H9 (cell line): Measurements from ENCODE around the gene RIMS1. TPM values are rescaled to one million over a fixed set of nuclear protein-coding genes. Genes with fewer than 3 reads are reported as not detected.

Experiments used
- DNase-seq: peaks from one replicate; pipeline ENCODE4 v3.0.0-alpha.2; 2017
- H2AFZ ChIP-seq: one replicate; pipeline ENCODE4 v1.6.1; 2013; ENCODE audit warnings: mild to moderate bottlenecking, low read length, control low read depth, moderate library complexity
- H2AK5ac ChIP-seq: 2 replicates; pipeline ENCODE4 v1.6.1; 2013; ENCODE audit warnings: low read length, control low read depth, mixed read lengths; ENCODE audit not compliant: insufficient read length
- H2BK120ac ChIP-seq: one replicate; pipeline ENCODE4 v1.6.1; 2013; ENCODE audit warnings: low read depth, mild to moderate bottlenecking, low read length, control low read depth, inconsistent platforms; ENCODE audit not compliant: poor library complexity, severe bottlenecking
- H2BK12ac ChIP-seq: 2 replicates; pipeline ENCODE4 v1.6.1; 2013; ENCODE audit warnings: low read length, control low read depth, mixed read lengths, low read depth; ENCODE audit not compliant: insufficient read length
- H2BK15ac ChIP-seq: 2 replicates; pipeline ENCODE4 v1.6.1; 2013; ENCODE audit warnings: low read depth, low read length, control low read depth
- H2BK20ac ChIP-seq: one replicate; pipeline ENCODE4 v1.6.1; 2013; ENCODE audit warnings: low read depth, mild to moderate bottlenecking, low read length, control low read depth, inconsistent platforms; ENCODE audit not compliant: poor library complexity, severe bottlenecking
- H2BK5ac ChIP-seq: 2 replicates; pipeline ENCODE4 v1.6.1; 2013; ENCODE audit warnings: low read length, control low read depth, mixed read lengths; ENCODE audit not compliant: insufficient read length
- H3K14ac ChIP-seq: 2 replicates; pipeline ENCODE4 v1.6.1; 2013; ENCODE audit warnings: low read length, control low read depth; ENCODE audit not compliant: insufficient read depth
- H3K18ac ChIP-seq: 2 replicates; pipeline ENCODE4 v1.6.1; 2013; ENCODE audit warnings: low read depth, mild to moderate bottlenecking, mixed read lengths, low read length, control low read depth; ENCODE audit not compliant: insufficient read length
- H3K23ac ChIP-seq: 2 replicates; pipeline ENCODE4 v1.6.1; 2013; ENCODE audit warnings: low read length, control low read depth, mixed read lengths, low read depth; ENCODE audit not compliant: insufficient read length
- H3K23me2 ChIP-seq: 2 replicates; pipeline ENCODE4 v1.6.1; 2013; ENCODE audit warnings: low read depth, mild to moderate bottlenecking, mixed read lengths, low read length, control low read depth; ENCODE audit not compliant: insufficient read length, poor library complexity, severe bottlenecking
- H3K27ac ChIP-seq: 2 replicates; pipeline ENCODE4 v1.5.1; 2013; ENCODE audit warnings: low read length, control low read depth, mixed read lengths, low read depth; ENCODE audit not compliant: insufficient read length
- H3K27me3 ChIP-seq: 2 replicates; pipeline ENCODE4 v1.6.1; 2013; ENCODE audit warnings: low read length, control low read depth, inconsistent platforms; ENCODE audit not compliant: insufficient read depth
- H3K4ac ChIP-seq: 2 replicates; pipeline ENCODE4 v1.6.1; 2013; ENCODE audit warnings: low read depth, mild to moderate bottlenecking, control low read depth, inconsistent platforms, low read length, moderate library complexity
- H3K4me1 ChIP-seq: 2 replicates; pipeline ENCODE4 v1.6.1; 2013; ENCODE audit warnings: low read length, control low read depth, inconsistent platforms; ENCODE audit not compliant: insufficient read depth
- H3K4me2 ChIP-seq: 2 replicates; pipeline ENCODE4 v1.6.1; 2013; ENCODE audit warnings: low read length, control low read depth, mixed read lengths; ENCODE audit not compliant: insufficient read length, insufficient read depth
- H3K56ac ChIP-seq: 2 replicates; pipeline ENCODE4 v1.6.1; 2013; ENCODE audit warnings: low read depth, mild to moderate bottlenecking, mixed read lengths, low read length, control low read depth; ENCODE audit not compliant: insufficient read length
- H3K79me1 ChIP-seq: 2 replicates; pipeline ENCODE4 v1.6.1; 2013; ENCODE audit warnings: low read depth, mild to moderate bottlenecking, moderate library complexity, low read length, control low read depth, inconsistent platforms; ENCODE audit not compliant: insufficient read depth, poor library complexity, severe bottlenecking
- H3K79me2 ChIP-seq: 2 replicates; pipeline ENCODE4 v1.6.1; 2013; ENCODE audit warnings: low read length, control low read depth, inconsistent platforms; ENCODE audit not compliant: insufficient read depth
- H3K9ac ChIP-seq: 2 replicates; pipeline ENCODE4 v1.6.1; 2013; ENCODE audit warnings: low read length, control low read depth, mixed read lengths; ENCODE audit not compliant: insufficient read length; ENCODE audit errors: extremely low read depth
- H3K9me3 ChIP-seq: one replicate; pipeline ENCODE4 v1.6.1; 2013; ENCODE audit warnings: low read depth, low read length, inconsistent platforms; ENCODE audit not compliant: control insufficient read depth
- H3T11ph ChIP-seq: one replicate; pipeline ENCODE4 v1.6.1; 2013; ENCODE audit warnings: mild to moderate bottlenecking, low read length, control low read depth, inconsistent platforms
- H4K20me1 ChIP-seq: one replicate; pipeline ENCODE4 v1.6.1; 2013; ENCODE audit not compliant: control insufficient read depth, insufficient read length, insufficient read depth
- H4K5ac ChIP-seq: 2 replicates; pipeline ENCODE4 v1.6.1; 2013; ENCODE audit warnings: low read depth, mild to moderate bottlenecking, mixed read lengths, low read length, control low read depth; ENCODE audit not compliant: insufficient read length
- H4K8ac ChIP-seq: replicated peaks from 2 replicates; pipeline ENCODE4 v1.6.1; 2013; ENCODE audit warnings: low read length, control low read depth, mixed read lengths, low read depth; ENCODE audit not compliant: insufficient read length
- H4K91ac ChIP-seq: 2 replicates; pipeline ENCODE4 v1.6.1; 2013; ENCODE audit warnings: low read depth, mild to moderate bottlenecking, moderate library complexity, mixed read lengths, low read length, control low read depth; ENCODE audit not compliant: insufficient read length
- H3K27ac Mint-ChIP-seq, 3 experiments: 2 replicates in 2 of 3; 3 replicates in 1 of 3; pipeline ENCODE4 v1.8.0; 2020 to 2021; ENCODE audit warnings: mixed read lengths in 3 of 3, mild to moderate bottlenecking in 1 of 3, moderate library complexity in 1 of 3
- H3K27me3 Mint-ChIP-seq: 2 replicates; pipeline ENCODE4 v1.8.0; 2021; ENCODE audit warnings: low read depth, mild to moderate bottlenecking, moderate library complexity, mixed read lengths
- H3K36me3 Mint-ChIP-seq, 3 experiments: 2 replicates in 2 of 3; 3 replicates in 1 of 3; pipeline ENCODE4 v1.8.0; 2020 to 2021; ENCODE audit warnings: low read depth in 3 of 3, mixed read lengths in 3 of 3; ENCODE audit not compliant: insufficient read depth in 1 of 3
- H3K4me1 Mint-ChIP-seq, 2 experiments: 2 replicates each; pipeline ENCODE4 v1.8.0; 2020; ENCODE audit warnings: mixed read lengths in 2 of 2
- H3K4me3 Mint-ChIP-seq, 2 experiments: 2 replicates in 1 of 2; 3 replicates in 1 of 2; pipeline ENCODE4 v1.8.0; 2020 to 2021; ENCODE audit warnings: mild to moderate bottlenecking in 2 of 2, mixed read lengths in 2 of 2, moderate library complexity in 1 of 2
- H3K9me3 Mint-ChIP-seq, 2 experiments: 2 replicates in 1 of 2; 3 replicates in 1 of 2; pipeline ENCODE4 v1.8.0; 2020; ENCODE audit warnings: mild to moderate bottlenecking in 2 of 2, mixed read lengths in 2 of 2, moderate library complexity in 1 of 2
- total RNA-seq: library from RNA; stranded (reverse); gene quantifications from 2 replicates; pipeline ENCODE4 v1.2.1, GENCODE V29; 2021
- TF ChIP-seq, protein P1 (sequence below): fragments of 200-600 bp; sonication (generic); conservative IDR thresholded peaks from 3 replicates; pipeline ENCODE4 v1.8.0; 2021; ENCODE audit warnings: antibody characterized with exemption, mild to moderate bottlenecking

The RIMS1 gene
- total RNA-seq, 1 experiment from 2014 or later: 0.83 TPM

DNA sequence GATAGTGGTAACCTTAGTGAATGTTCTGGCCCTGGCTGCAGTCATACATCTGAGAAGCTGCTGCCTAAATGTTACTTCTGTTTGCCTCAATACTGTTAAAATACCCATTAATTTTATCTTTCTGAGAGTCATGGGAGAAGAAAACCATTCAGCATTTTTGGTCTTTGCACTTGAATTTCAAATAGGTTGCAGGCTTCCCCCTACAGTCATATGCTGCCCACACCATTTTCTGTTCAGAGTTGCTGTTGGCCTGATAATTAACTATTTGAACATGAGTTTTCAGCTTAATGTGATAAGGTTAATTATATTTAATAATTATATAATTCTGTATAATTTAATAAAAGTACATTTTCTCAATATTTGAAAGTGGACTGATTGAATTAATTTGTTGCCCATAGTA is 410.0 kb downstream of the RIMS1 start:
- Histone ChIP-seq H3K14ac (no peak overlapping the region), H4K20me1 (no peaks in the 10 kb centered on the region), H2AFZ (no peak overlapping the region), H3K23ac (no peak overlapping the region), H3K4me1 (peaks cover 2% of the 10 kb centered on the region), H3K27ac (no peak overlapping the region), H3K23me2 (no peaks in the 10 kb centered on the region), H3K4me2 (no peak overlapping the region), H2BK12ac (no peak overlapping the region), H4K8ac (no peak overlapping the region), H3K18ac (no peak overlapping the region), H2BK15ac (no peak overlapping the region), H3K56ac (no peak overlapping the region), H4K91ac (no peak overlapping the region), H3K79me1 (no peaks in the 10 kb centered on the region), H3K4ac (no peak overlapping the region), H3K27me3 (no peaks in the 10 kb centered on the region), H2BK120ac (no peak overlapping the region), H3K9me3 (no peaks in the 10 kb centered on the region), H3K9ac (no peak overlapping the region), H4K5ac (no peak overlapping the region), H2BK20ac (no peak overlapping the region), H2BK5ac (no peak overlapping the region), H3K79me2 (no peaks in the 10 kb centered on the region), H2AK5ac (no peak overlapping the region), H3T11ph (no peak overlapping the region)
- Mint-ChIP-seq H3K4me3 (no peak overlapping the region), H3K9me3 (no peaks in the 10 kb centered on the region), H3K27ac (no peak overlapping the region), H3K36me3 (no peaks in the 10 kb centered on the region), H3K4me1 (peaks cover 6 to 8% of the 10 kb centered on the region in 2 experiments), H3K27me3 (no peaks in the 10 kb centered on the region)
- TF ChIP-seq, protein P1, sequence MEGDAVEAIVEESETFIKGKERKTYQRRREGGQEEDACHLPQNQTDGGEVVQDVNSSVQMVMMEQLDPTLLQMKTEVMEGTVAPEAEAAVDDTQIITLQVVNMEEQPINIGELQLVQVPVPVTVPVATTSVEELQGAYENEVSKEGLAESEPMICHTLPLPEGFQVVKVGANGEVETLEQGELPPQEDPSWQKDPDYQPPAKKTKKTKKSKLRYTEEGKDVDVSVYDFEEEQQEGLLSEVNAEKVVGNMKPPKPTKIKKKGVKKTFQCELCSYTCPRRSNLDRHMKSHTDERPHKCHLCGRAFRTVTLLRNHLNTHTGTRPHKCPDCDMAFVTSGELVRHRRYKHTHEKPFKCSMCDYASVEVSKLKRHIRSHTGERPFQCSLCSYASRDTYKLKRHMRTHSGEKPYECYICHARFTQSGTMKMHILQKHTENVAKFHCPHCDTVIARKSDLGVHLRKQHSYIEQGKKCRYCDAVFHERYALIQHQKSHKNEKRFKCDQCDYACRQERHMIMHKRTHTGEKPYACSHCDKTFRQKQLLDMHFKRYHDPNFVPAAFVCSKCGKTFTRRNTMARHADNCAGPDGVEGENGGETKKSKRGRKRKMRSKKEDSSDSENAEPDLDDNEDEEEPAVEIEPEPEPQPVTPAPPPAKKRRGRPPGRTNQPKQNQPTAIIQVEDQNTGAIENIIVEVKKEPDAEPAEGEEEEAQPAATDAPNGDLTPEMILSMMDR: no peak
- no peak for DNase-seq
